HG03045 (cell line): Measurements from ENCODE around the gene MRPS5.
"Not testable (repeated sequence)": the region's sequence is repeated elsewhere in the genome, so short reads cannot be mapped to it uniquely, and the experiment has no call there.

Experiments
- ATAC-seq: cut with Tn5 transposase; IDR thresholded peaks from one replicate; pipeline ENCODE4 v1.9.1; 2021; ENCODE audit warnings: mild to moderate bottlenecking, moderate library complexity; ENCODE audit not compliant: unreplicated experiment

MRPS5 gene

DNA sequence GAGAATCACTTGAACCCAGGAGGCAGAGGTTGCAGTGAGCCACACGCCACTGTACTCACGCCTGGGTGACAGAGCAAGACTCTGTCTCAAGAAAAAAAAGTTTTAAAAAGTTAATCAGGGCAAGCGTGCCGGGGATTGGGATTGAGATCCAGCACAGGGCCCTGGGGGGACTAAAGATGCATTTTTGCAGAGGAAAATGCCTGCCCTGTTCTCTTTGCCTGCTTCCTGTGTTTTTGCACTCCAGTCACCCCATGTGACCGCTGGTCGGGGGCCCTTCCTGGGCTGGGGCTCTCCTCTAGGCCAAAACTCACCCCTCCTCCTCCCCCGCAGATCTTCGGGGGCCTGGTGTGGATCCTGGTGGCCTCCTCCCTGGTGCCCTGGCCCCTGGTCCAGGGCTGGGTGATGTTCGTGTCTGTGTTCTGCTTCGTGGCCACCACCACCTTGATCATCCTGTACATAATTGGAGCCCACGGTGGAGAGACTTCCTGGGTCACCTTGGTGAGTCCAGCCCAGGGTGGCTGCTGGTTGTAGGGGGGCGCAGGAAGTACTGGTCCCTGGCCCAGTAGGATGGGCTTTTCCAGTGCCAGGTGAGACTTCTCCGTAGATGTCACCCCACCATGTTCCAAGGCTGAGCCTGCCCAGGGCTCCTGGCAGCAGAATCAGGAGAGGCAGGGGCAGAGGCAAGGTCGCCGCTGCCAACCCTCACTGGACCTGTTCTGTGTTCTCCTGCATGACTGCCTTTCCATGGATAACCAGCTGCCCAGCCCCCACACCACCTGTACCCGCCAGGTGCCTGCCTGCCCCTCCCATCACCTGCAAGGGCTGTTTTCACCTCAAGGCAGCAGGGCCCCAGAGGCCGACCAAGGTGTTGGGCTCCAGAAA, 73.7 kb downstream of the MRPS5 start:
- no peak for ATAC-seq

DNA sequence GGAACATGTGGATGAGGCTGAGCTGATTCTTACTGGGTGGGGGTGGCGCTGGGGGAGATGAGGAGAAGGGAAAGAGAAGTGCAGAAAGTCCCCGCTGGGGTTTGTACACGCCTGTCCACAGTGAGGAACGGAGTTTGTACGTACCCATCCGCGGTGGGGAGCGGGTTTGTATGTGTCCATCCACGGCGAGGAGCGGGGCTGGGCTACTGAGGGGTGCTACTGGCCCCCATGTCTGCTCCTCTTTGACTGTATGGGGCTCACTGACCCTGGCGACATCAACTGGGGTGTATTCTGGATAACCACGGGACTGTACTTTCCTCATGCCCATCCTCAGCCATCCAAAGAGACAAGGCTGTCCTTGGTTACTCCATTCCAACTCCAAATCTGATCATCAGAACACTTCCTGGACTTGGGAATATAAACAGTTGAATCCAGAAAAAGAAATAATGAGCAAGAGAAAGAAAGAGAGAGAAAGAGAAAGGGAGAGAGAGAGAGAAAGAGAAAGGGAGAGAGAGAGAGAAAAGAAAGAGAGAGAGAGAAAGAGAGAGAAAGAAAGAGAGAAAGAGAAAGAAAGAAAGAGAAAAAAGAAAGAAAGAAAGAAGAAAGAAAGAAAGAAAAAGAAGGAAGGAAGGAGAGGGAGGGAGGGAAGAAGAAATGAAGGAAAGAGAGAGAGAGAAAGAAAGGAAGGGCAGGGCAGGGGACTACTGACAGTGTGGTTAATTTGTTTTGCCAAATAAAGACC, 75.1 kb downstream of the MRPS5 start:
- no peak for ATAC-seq

- no peak for ATAC-seq
Observed at GRCh38 chr2:95044601-95045000, 77.0 kb downstream of the MRPS5 start.

GRCh38 chr2:95043300-95044093, 78.1 kb downstream of the MRPS5 start:
- no peak for ATAC-seq

- no peak for ATAC-seq
Observed at GRCh38 chr2:95042472-95043271, 78.9 kb downstream of the MRPS5 start.

DNA sequence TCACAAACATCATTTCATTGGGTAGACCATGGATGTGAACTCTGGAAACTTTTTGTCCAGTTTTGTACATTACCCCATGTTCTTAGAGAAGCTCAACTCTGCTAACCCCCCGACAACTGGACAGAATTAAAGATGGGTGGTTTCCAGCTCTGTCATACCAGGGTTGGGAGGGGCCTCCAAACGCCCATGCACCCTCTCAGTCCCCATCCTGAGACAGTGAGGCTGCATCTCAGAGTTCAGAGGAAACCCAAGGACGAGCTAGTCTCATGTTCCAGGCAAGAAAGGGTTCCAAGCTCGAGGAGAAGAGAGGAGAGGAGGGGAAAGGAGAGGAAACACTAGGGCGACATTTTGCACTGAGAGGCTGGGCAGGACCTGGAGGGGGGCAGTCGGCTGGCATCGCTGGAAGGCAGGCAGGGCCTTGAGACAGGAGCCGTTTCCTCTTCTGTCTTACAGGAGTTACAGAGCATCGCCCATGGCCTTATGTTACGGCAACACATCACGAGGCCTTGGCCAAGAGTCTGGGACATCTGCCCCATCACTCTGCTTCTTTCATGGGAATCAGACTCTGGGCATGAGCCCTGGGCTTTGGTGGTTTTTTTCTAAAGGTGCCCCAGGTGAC, 79.7 kb downstream of the MRPS5 start:
- no peak for ATAC-seq

DNA sequence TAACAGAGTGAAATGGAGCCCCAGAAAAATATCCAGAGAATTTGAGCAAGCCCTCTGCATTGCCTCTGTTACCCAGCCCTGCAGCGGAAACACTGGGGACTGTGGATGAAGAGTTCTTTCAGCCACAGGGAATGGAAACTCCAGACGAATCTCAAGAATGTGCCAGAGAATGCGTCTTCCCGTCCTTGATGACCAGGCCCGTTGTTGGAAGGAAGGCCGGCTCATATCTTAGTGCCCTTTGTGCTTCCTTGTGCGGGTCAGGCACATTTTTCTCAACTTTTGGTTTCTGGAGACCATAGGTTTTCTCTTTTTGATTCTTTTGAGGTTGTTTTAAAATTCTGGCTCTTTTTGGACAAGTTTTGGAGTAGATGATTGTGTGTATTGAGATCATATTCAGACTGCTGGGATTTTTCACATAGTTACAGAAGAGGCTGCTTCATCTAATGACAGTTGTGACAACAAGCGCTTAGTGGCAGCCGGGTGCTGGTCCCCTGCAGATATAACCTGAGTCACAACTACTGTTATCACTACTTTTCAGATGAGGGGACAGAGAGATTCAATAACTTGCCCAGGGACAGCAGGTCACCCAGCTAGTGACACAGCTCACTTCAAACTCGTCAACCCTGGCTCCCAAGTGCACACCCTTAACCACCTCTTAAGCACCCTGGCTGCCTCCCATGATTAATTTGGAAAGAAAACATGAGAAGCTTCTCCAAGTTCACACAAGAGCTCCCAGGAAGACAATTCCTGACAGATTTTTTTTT, 80.4 kb downstream of the MRPS5 start:
- ATAC-seq = no peak

GRCh38 chr2:95040426-95040825, 81.2 kb downstream of the MRPS5 start:
- no peak for ATAC-seq

- ATAC-seq = no peak
Observed at GRCh38 chr2:95039978-95040377, 81.6 kb downstream of the MRPS5 start.

GRCh38 chr2:95039363-95039762, 82.2 kb downstream of the MRPS5 start:
- ATAC-seq = no peak

- no peak for ATAC-seq
Observed at GRCh38 chr2:95038635-95039298, 82.8 kb downstream of the MRPS5 start.

GRCh38 chr2:95037841-95038585, 83.6 kb downstream of the MRPS5 start:
- ATAC-seq = not testable (repeated sequence)

DNA sequence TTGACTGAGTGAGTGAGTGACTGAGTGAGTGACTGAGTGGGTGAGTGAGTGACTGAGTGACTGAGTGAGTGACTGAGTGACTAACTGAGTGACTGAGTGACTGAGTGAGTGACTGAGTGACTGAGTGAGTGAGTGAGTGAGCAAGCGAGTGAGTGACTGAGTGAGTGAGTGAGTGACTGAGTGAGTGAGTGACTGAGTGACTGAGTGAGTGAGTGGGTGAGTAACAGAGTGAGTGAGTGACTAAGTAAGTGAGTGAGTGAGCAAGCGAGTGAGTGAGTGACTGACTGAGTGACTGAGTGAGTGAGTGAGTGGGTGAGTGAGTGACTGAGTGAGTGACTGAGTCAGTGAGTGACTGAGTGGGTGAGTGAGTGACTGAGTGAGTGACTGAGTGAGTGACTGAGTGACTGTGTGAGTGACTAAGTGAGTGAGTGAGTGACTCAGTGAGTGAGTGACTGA, 84.2 kb downstream of the MRPS5 start:
- no peak for ATAC-seq

DNA sequence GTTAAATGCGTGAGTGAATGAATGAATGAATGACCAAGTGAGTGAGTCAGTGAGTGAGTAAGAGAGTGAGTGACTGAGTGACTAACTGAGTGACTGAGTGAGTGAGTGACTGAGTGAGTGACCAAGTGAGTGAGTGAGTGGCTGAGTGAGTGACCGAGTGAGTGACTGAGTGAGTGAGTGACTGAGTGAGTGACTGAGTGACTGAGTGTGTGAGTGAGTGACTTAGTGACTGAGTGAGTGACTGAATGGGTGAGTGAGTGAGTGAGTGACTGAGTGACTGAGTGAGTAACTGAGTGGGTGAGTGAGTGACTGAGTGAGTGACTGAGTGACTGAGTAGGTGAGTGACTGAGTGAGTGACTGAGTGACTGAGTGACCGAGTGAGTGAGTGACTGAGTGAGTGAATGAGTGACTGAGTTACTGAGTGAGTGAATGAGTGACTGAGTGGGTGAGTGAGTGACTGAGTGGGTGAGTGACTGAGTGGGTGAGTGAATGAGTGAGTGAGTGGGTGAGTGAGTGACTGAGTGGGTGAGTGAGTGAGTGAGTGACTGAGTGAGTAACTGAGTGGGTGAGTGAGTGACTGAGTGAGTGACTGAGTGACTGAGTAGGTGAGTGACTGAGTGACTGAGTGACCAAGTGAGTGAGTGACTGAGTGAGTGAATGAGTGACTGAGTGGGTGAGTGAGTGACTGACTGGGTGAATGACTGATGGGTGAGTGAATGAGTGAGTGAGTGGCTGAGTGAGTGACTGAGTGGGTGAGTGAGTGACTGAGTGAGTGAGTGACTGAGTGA, 84.8 kb downstream of the MRPS5 start:
- no peak for ATAC-seq
